ENCODE data around the gene LCA5. TPM values are rescaled to one million over a fixed set of nuclear protein-coding genes. Genes with fewer than 3 reads are reported as not detected.

Gene LCA5
- total RNA-seq, 1 experiment from 2014 or later, result 0.73 TPM

DNA sequence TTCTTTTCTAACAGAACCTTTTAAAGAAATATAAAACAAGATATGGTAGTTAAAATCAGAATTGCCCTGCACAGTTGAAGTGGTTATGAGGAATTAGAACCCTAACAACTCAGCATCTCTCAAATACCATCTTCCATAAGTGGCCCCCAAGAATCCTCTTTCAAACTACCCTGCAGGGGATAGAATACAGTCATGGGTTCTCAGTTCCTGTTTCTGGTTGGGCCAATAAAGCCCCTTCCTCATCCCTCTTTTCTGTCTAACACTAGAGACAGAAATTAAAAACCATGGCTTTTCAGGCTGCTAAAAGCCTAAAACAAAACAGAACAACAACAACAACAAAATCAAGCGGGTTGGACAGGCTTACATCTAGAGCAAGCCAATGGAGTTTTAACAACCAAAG, 6.7 kb upstream of the LCA5 start:
- intact Hi-C loops (cut with micrococcal nuclease), result no loop called here
- Histone ChIP-seq H3K9me3 (ENCODE audit: low read length) (no peaks in the 10 kb centered on the region), H3K36me3 (ENCODE audit: low read depth, low read length) (no peaks in the 10 kb centered on the region), H3F3A (ENCODE audit: low read length, unreplicated experiment) (peaks cover 8% of the 10 kb centered on the region), H3K9me2 (replicated peaks; ENCODE audit: low read length) (no peaks in the 10 kb centered on the region), H3K27ac (ENCODE audit: low read length) (peak overlapping the region; percentile 81), H2AFZ (ENCODE audit: low read length) (no peak overlapping the region), H3K9ac (ENCODE audit: low read length) (peak overlapping the region; percentile 45; the same call in 1 of the 2 replicates), H3K27me3 (ENCODE audit: low read length) (no peaks in the 10 kb centered on the region), H3K4me1 (ENCODE audit: insufficient read depth, low read length) (peaks cover 18% of the 10 kb centered on the region), H3K4me2 (ENCODE audit: low read length) (no peak overlapping the region; the same call in 1 of the 2 replicates), H3K4me3 (ENCODE audit: low read length) (no peak overlapping the region), H3K79me2 (ENCODE audit: low read length) (no peaks in the 10 kb centered on the region), H4K20me1 (ENCODE audit: low read length) (no peaks in the 10 kb centered on the region)
- ChIA-PET CTCF (interaction anchor here (1.7 kb wide), 1 partner anchor 27 kb away, joined by 5 read pairs; no protein-coding TSS in a partner anchor), POLR2A (ENCODE audit: unreplicated experiment) (no interaction called here)
- no TSS peak for BruUV-seq (replicated peaks)
- ATAC-seq (no peak), DNase-seq (no peak)
- TF ChIP-seq, protein P1, sequence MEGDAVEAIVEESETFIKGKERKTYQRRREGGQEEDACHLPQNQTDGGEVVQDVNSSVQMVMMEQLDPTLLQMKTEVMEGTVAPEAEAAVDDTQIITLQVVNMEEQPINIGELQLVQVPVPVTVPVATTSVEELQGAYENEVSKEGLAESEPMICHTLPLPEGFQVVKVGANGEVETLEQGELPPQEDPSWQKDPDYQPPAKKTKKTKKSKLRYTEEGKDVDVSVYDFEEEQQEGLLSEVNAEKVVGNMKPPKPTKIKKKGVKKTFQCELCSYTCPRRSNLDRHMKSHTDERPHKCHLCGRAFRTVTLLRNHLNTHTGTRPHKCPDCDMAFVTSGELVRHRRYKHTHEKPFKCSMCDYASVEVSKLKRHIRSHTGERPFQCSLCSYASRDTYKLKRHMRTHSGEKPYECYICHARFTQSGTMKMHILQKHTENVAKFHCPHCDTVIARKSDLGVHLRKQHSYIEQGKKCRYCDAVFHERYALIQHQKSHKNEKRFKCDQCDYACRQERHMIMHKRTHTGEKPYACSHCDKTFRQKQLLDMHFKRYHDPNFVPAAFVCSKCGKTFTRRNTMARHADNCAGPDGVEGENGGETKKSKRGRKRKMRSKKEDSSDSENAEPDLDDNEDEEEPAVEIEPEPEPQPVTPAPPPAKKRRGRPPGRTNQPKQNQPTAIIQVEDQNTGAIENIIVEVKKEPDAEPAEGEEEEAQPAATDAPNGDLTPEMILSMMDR (conservative IDR thresholded peaks at IDR 0.05; ENCODE audit: low read depth, low read length), result no peak
- TF ChIP-seq EZH2phosphoT487 (IDR thresholded peaks at IDR 0.05; ENCODE audit: borderline replicate concordance, low read length) (no peak), EZH2 (IDR thresholded peaks at IDR 0.05; ENCODE audit: low read length, unreplicated experiment) (no peak)

DNA sequence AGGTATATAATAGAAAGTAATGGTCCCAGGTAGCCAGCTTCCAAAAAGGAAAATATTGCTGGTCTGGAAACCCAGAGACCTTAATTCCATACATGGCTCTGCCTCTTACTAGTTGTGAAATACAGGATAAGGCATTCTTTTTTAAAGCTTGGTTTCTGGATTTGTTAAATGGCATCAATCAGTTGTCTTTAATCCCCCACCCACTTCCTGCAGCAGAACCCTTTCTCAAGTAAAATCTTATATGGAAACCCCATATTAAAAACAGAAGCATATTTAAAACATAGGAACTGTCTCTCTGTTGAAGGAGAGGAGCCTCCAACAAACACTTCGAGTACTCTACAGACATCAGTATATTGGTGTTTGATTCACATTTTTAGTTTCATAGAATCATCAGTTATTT, 6.2 kb upstream of the LCA5 start:
- H3K4me3 ChIP-seq (ENCODE audit: low read length), result no peak overlapping the region
- DNase-seq (no peak), ATAC-seq (no peak)
- H4K20me1 ChIP-seq (ENCODE audit: low read length), result no peaks in the 10 kb centered on the region
- ChIA-PET POLR2A (ENCODE audit: unreplicated experiment) (no interaction called here), CTCF (no interaction called here)
- peaks cover 18% of the 10 kb centered on the region for H3K4me1 ChIP-seq (ENCODE audit: insufficient read depth, low read length)
- intact Hi-C loops (cut with micrococcal nuclease), result no loop called here
- H3K4me2 ChIP-seq (ENCODE audit: low read length), result no peak overlapping the region
- H3K27ac ChIP-seq (ENCODE audit: low read length), result no peak overlapping the region
- H3K9me2 ChIP-seq (replicated peaks; ENCODE audit: low read length), result no peaks in the 10 kb centered on the region
- no peak overlapping the region for H3K9ac ChIP-seq (ENCODE audit: low read length)
- no peak overlapping the region for H2AFZ ChIP-seq (ENCODE audit: low read length)
- TF ChIP-seq, protein P1 (conservative IDR thresholded peaks at IDR 0.05; ENCODE audit: low read depth, low read length), result no peak
- TF ChIP-seq EZH2phosphoT487 (IDR thresholded peaks at IDR 0.05; ENCODE audit: borderline replicate concordance, low read length) (no peak), EZH2 (IDR thresholded peaks at IDR 0.05; ENCODE audit: low read length, unreplicated experiment) (no peak)
- BruUV-seq (replicated peaks), result no TSS peak
- no peaks in the 10 kb centered on the region for H3K79me2 ChIP-seq (ENCODE audit: low read length)
- H3K27me3 ChIP-seq (ENCODE audit: low read length), result no peaks in the 10 kb centered on the region
- peaks cover 8% of the 10 kb centered on the region for H3F3A ChIP-seq (ENCODE audit: low read length, unreplicated experiment)
- H3K36me3 ChIP-seq (ENCODE audit: low read depth, low read length), result no peaks in the 10 kb centered on the region
- no peaks in the 10 kb centered on the region for H3K9me3 ChIP-seq (ENCODE audit: low read length)

DNA sequence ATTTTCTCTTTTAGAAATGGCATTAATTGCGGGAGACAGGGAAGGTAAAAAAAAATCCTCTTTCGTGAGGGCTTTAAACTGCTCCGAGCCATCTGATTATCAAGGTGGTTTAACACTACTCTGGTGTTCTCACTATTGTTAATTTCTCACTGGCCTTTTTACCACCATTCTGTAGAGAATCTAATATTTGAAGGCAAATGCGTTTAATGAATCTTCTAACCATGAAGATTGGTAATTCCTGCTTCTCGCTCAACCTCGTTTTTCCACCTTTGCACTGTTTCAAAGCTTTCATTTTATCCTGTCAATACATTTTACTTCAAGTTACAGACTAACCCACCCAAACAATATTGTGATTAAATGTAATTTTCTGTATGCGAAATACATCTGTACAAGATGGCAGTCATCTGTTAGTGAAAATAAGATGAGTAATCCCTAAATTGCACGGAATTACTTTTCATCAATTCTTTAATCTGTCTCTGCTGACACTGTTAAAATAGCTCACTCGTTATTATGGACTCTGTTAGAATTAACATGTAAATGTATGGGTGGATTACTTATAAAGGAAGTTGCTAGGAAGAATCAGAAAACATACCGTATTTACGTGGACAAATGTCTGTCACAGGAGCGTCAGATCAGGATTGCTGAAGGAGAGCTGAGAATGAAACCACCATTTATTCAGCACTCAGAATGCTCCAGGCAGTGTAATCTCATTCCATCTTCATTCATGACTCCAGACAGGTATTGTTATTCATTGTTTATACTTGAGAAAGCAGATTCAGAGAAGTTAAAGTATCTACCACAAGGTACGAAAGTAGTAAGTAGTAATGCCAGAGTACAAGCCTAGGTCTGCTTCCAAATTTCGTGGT, 1.1 kb upstream of the LCA5 start:
- ATAC-seq, result no peak
- CTCF ChIA-PET, result no interaction called here
- Histone ChIP-seq H3K79me2 (ENCODE audit: low read length) (no peaks in the 10 kb centered on the region), H3F3A (ENCODE audit: low read length, unreplicated experiment) (no peaks in the 10 kb centered on the region), H3K36me3 (ENCODE audit: low read depth, low read length) (no peaks in the 10 kb centered on the region), H3K4me3 (ENCODE audit: low read length) (peak overlapping the region; percentile 93), H3K4me1 (ENCODE audit: insufficient read depth, low read length) (no peaks in the 10 kb centered on the region), H3K9ac (ENCODE audit: low read length) (peak overlapping the region; percentile 71), H3K9me2 (replicated peaks; ENCODE audit: low read length) (no peaks in the 10 kb centered on the region), H3K27ac (ENCODE audit: low read length) (no peak overlapping the region), H2AFZ (ENCODE audit: low read length) (peak overlapping the region; percentile 98), H3K27me3 (ENCODE audit: low read length) (no peaks in the 10 kb centered on the region), H3K4me2 (ENCODE audit: low read length) (peak overlapping the region; percentile 88), H4K20me1 (ENCODE audit: low read length) (no peaks in the 10 kb centered on the region), H3K9me3 (ENCODE audit: low read length) (no peaks in the 10 kb centered on the region)
- peak; percentile 15 for DNase-seq
- BruUV-seq (replicated peaks), result no TSS peak
- intact Hi-C loops (cut with micrococcal nuclease), result loop anchor here (5.0 kb wide), 3 partner anchors 71 to 461 kb away; partner anchors contain the start of gene PHIP
- TF ChIP-seq, protein P1 (conservative IDR thresholded peaks at IDR 0.05; ENCODE audit: low read depth, low read length), result no peak
- TF ChIP-seq EZH2 (IDR thresholded peaks at IDR 0.05; ENCODE audit: low read length, unreplicated experiment) (no peak), EZH2phosphoT487 (IDR thresholded peaks at IDR 0.05; ENCODE audit: borderline replicate concordance, low read length) (no peak)
- POLR2A ChIA-PET (ENCODE audit: unreplicated experiment), result no interaction called here
